ENCODE data around the gene TXNRD1. TPM values are rescaled to one million over a fixed set of nuclear protein-coding genes. Genes with fewer than 3 reads are reported as not detected.

The TXNRD1 gene
- total RNA-seq, 4 donors from 2014 or later: 76.0 to 141 (median 97.8) TPM

GRCh38 chr12:104334581-104334980, 119.0 kb downstream of the TXNRD1 start:
- intact Hi-C loops (cut with DNase I; ENCODE audit: low total_unique reads): no loop called here
- Histone ChIP-seq H3K9me3 (no peaks in the 10 kb centered on the region), H3K36me3 (no peaks in the 10 kb centered on the region), H3K4me3 (no peak overlapping the region), H3K4me1 (peaks cover 0 to 4% of the 10 kb centered on the region in 2 donors), H3K27ac (no peak overlapping the region), H3K27me3 (no peaks in the 10 kb centered on the region)
- no peak for TF ChIP-seq CTCF (IDR thresholded peaks at IDR 0.05)
- no peak for TF ChIP-seq POLR2A (IDR thresholded peaks at IDR 0.05)
- no peak for DNase-seq

- H3K9me3 ChIP-seq: no peaks in the 10 kb centered on the region
- peaks cover 0 to 13% of the 10 kb centered on the region in 2 donors for H3K4me1 ChIP-seq
- no peaks in the 10 kb centered on the region for H3K36me3 ChIP-seq
- TF ChIP-seq POLR2A (IDR thresholded peaks at IDR 0.05): no peak
- no peak for TF ChIP-seq CTCF (IDR thresholded peaks at IDR 0.05)
- no peak for DNase-seq
- no peaks in the 10 kb centered on the region for H3K27me3 ChIP-seq
- no peak overlapping the region for H3K4me3 ChIP-seq
- no peak overlapping the region for H3K27ac ChIP-seq
- intact Hi-C loops (cut with DNase I; ENCODE audit: low total_unique reads): no loop called here
These were observed 120.5 kb downstream of the TXNRD1 start for GRCh38 chr12:104336115-104336514.

GRCh38 chr12:104337030-104337558, 121.5 kb downstream of the TXNRD1 start:
- no peak overlapping the region for H3K4me3 ChIP-seq
- H3K9me3 ChIP-seq: no peaks in the 10 kb centered on the region
- no peak for DNase-seq
- peaks cover 0 to 13% of the 10 kb centered on the region in 2 donors for H3K4me1 ChIP-seq
- intact Hi-C loops (cut with DNase I; ENCODE audit: low total_unique reads): no loop called here
- H3K27ac ChIP-seq: no peak overlapping the region
- H3K27me3 ChIP-seq: no peaks in the 10 kb centered on the region
- no peaks in the 10 kb centered on the region for H3K36me3 ChIP-seq
- TF ChIP-seq POLR2A (IDR thresholded peaks at IDR 0.05): no peak
- TF ChIP-seq CTCF (IDR thresholded peaks at IDR 0.05): no peak

GRCh38 chr12:104339663-104340062, 124.1 kb downstream of the TXNRD1 start:
- Histone ChIP-seq H3K4me3 (no peak overlapping the region), H3K27me3 (no peaks in the 10 kb centered on the region), H3K27ac (peak overlapping the region in 1 of 2 donors; percentile 3), H3K4me1 (peaks cover 0 to 13% of the 10 kb centered on the region in 2 donors), H3K36me3 (no peaks in the 10 kb centered on the region), H3K9me3 (no peaks in the 10 kb centered on the region)
- DNase-seq: no peak
- intact Hi-C loops (cut with DNase I; ENCODE audit: low total_unique reads): no loop called here
- no peak for TF ChIP-seq CTCF (IDR thresholded peaks at IDR 0.05)
- TF ChIP-seq POLR2A (IDR thresholded peaks at IDR 0.05): no peak

- TF ChIP-seq POLR2A (IDR thresholded peaks at IDR 0.05) (no peak), CTCF (IDR thresholded peaks at IDR 0.05) (no peak)
- peak overlapping the region in 1 of 2 donors; percentile 3 for H3K27ac ChIP-seq
- H3K9me3 ChIP-seq: no peaks in the 10 kb centered on the region
- no peaks in the 10 kb centered on the region for H3K36me3 ChIP-seq
- no peak for DNase-seq
- intact Hi-C loops (cut with DNase I; ENCODE audit: low total_unique reads): no loop called here
- H3K4me3 ChIP-seq: no peak overlapping the region
- peaks cover 0 to 13% of the 10 kb centered on the region in 2 donors for H3K4me1 ChIP-seq
- no peaks in the 10 kb centered on the region for H3K27me3 ChIP-seq
These were observed 124.6 kb downstream of the TXNRD1 start for GRCh38 chr12:104340177-104340576.

All from uterus (tissue), 4 donors.